B cell (primary cell): Measurements from ENCODE around the gene ZC2HC1B.
"Not testable (repeated sequence)": the region's sequence is repeated elsewhere in the genome, so short reads cannot be mapped to it uniquely, and the experiment has no call there.

Experiments used
- CTCF ChIP-seq: fragments of 200-600 bp; IDR thresholded peaks from one replicate; pipeline ENCODE4 v1.8.0; 2022; ENCODE audit warnings: antibody characterized with exemption, mild to moderate bottlenecking
- EZH2 ChIP-seq: IDR thresholded peaks from 2 replicates; pipeline ENCODE4 v1.6.1; 2012; ENCODE audit warnings: borderline replicate concordance, low read depth, mild to moderate bottlenecking, moderate library complexity, low read length; ENCODE audit not compliant: insufficient read depth, poor library complexity, severe bottlenecking

GRCh38 chr6:143874503-143874902, 10.2 kb downstream of the ZC2HC1B start:
- not testable (repeated sequence) for TF ChIP-seq CTCF, EZH2
